HepG2 (cell line): ENCODE data around the gene ITIH1. TPM values are rescaled to one million over a fixed set of nuclear protein-coding genes. Genes with fewer than 3 reads are reported as not detected.
A peak's percentile ranks its signal among the peaks of the same experiment; 100 is the strongest.

Experiments used
- ATF5 ChIP-seq: sonication (generic); formaldehyde crosslinking; IDR thresholded peaks from 2 replicates; pipeline ENCODE4 v1.4.0; 2020; ENCODE audit warnings: mild to moderate bottlenecking, low read depth, missing genetic modification reagents
- ATF7-NPFF ChIP-seq: sonication (generic); formaldehyde crosslinking; IDR thresholded peaks from 2 replicates; pipeline ENCODE4 v1.8.1; 2023; ENCODE audit warnings: mild to moderate bottlenecking, low read depth, missing genetic modification reagents, moderate library complexity
- BORCS8-MEF2B ChIP-seq: sonication (generic); formaldehyde crosslinking; IDR thresholded peaks from 2 replicates; pipeline ENCODE4 v1.8.0; 2022; ENCODE audit warnings: mild to moderate bottlenecking, missing genetic modification reagents
- ESRRA ChIP-seq: sonication (generic); formaldehyde crosslinking; IDR thresholded peaks from 2 replicates; pipeline ENCODE4 v1.5.1; 2020; ENCODE audit warnings: mild to moderate bottlenecking, low read depth, missing genetic modification reagents
- EZH2 ChIP-seq: conservative IDR thresholded peaks from 2 replicates; pipeline ENCODE4 v1.6.1; 2012; ENCODE audit warnings: mild to moderate bottlenecking, low read depth, low read length, moderate library complexity
- JUNB ChIP-seq: sonication (generic); formaldehyde crosslinking; IDR thresholded peaks from 2 replicates; pipeline ENCODE4 v1.8.0; 2022; ENCODE audit warnings: missing genetic modification reagents, mild to moderate bottlenecking, borderline replicate concordance
- KLF16 ChIP-seq, 2 experiments: sonication (generic) in 1 of 2; formaldehyde crosslinking in 1 of 2; IDR thresholded peaks; 2 replicates each; pipeline versions ENCODE4 v1.6.1 to v1.8.0; 2016 to 2023; ENCODE audit warnings: missing genetic modification reagents in 2 of 2, missing compliant biosample characterization in 1 of 2
- LCORL ChIP-seq, 2 experiments: fragments of 450-650 bp in 1 of 2; sonication (generic) in 1 of 2; formaldehyde crosslinking in 1 of 2; IDR thresholded peaks; 2 replicates each; pipeline versions ENCODE4 v1.5.0 to v1.6.1; 2017 to 2020; ENCODE audit warnings: antibody characterized with exemption in 1 of 2, missing genetic modification reagents in 1 of 2
- MEF2D ChIP-seq: sonication (generic); formaldehyde crosslinking; IDR thresholded peaks from 2 replicates; pipeline ENCODE4 v1.5.1; 2020; ENCODE audit warnings: mild to moderate bottlenecking, missing genetic modification reagents
- MYNN ChIP-seq: sonication (generic); formaldehyde crosslinking; IDR thresholded peaks from 2 replicates; pipeline ENCODE4 v1.4.0; 2020; ENCODE audit warnings: mild to moderate bottlenecking, low read depth, missing genetic modification reagents
- NFKB2 ChIP-seq: sonication (generic); formaldehyde crosslinking; IDR thresholded peaks from 2 replicates; pipeline ENCODE4 v1.4.0; 2020; ENCODE audit warnings: missing genetic modification reagents, borderline replicate concordance
- RFX1 ChIP-seq: fragments of 450-650 bp; IDR thresholded peaks from 2 replicates; pipeline ENCODE4 v1.6.1; 2017
- RORA ChIP-seq: sonication (generic); formaldehyde crosslinking; IDR thresholded peaks from 2 replicates; pipeline ENCODE4 v1.5.0; 2020; ENCODE audit warnings: mild to moderate bottlenecking, missing genetic modification reagents, moderate library complexity
- SAFB2 ChIP-seq: sonication (generic); formaldehyde crosslinking; IDR thresholded peaks from 2 replicates; pipeline ENCODE4 v1.5.1; 2020; ENCODE audit warnings: missing genetic modification reagents, low read depth, mild to moderate bottlenecking, borderline replicate concordance
- SALL1 ChIP-seq: sonication (generic); formaldehyde crosslinking; IDR thresholded peaks from 2 replicates; pipeline ENCODE4 v1.8.0; 2022; ENCODE audit warnings: mild to moderate bottlenecking, missing genetic modification reagents
- TBL1XR1 ChIP-seq: fragments of 150-350 bp; IDR thresholded peaks from 2 replicates; pipeline ENCODE4 v1.6.1; 2014; ENCODE audit warnings: borderline replicate concordance, low read length; ENCODE audit not compliant: partially characterized antibody
- ZFP91 ChIP-seq: sonication (generic); formaldehyde crosslinking; IDR thresholded peaks from 2 replicates; pipeline ENCODE4 v1.9.0; 2022; ENCODE audit warnings: missing genetic modification reagents, mild to moderate bottlenecking, borderline replicate concordance
- ZNF383 ChIP-seq: sonication (generic); formaldehyde crosslinking; IDR thresholded peaks from 2 replicates; pipeline ENCODE4 v1.4.0; 2020; ENCODE audit warnings: missing genetic modification reagents, mild to moderate bottlenecking, borderline replicate concordance
- ZNF451 ChIP-seq: sonication (generic); formaldehyde crosslinking; IDR thresholded peaks from 2 replicates; pipeline ENCODE4 v1.5.0; 2020; ENCODE audit warnings: mild to moderate bottlenecking, missing genetic modification reagents
- ZNF597 ChIP-seq: sonication (generic); formaldehyde crosslinking; IDR thresholded peaks from 2 replicates; pipeline ENCODE4 v1.5.0; 2020; ENCODE audit warnings: missing genetic modification reagents
- ZNF616 ChIP-seq: sonication (generic); formaldehyde crosslinking; IDR thresholded peaks from 2 replicates; pipeline ENCODE4 v1.5.0; 2020; ENCODE audit warnings: low read depth, mild to moderate bottlenecking, missing genetic modification reagents
- ZNF710 ChIP-seq: sonication (generic); formaldehyde crosslinking; IDR thresholded peaks from 2 replicates; pipeline ENCODE4 v1.5.0; 2020; ENCODE audit warnings: mild to moderate bottlenecking, missing genetic modification reagents, borderline replicate concordance
- ZNF747 ChIP-seq: sonication (generic); formaldehyde crosslinking; IDR thresholded peaks from 2 replicates; pipeline ENCODE4 v1.8.1; 2023; ENCODE audit warnings: missing genetic modification reagents, mild to moderate bottlenecking, borderline replicate concordance
- polyA plus RNA-seq, 8 experiments: library from polyadenylated mRNA; depleted of rRNA in 3 of 8; stranded (reverse) in 7 of 8; unstranded in 1 of 8; fragments of >200 nt; fragmentation: Illumina TruSeq in 4 of 8; extraction: Trizol in 4 of 8; gene quantifications; 2 replicates each; pipeline versions ENCODE4 v1.2.1 to v1.2.3, GENCODE V29; 2011 to 2016; ENCODE audit warnings: low read depth in 4 of 8, missing spikeins in 1 of 8, mixed read lengths in 1 of 8; ENCODE audit not compliant: insufficient read depth in 1 of 8
- total RNA-seq, 5 experiments: library from RNA; depleted of rRNA; stranded (reverse); fragments of >200 nt; fragmentation: Illumina TruSeq; extraction: Trizol; gene quantifications; 2 replicates each; pipeline ENCODE4 v1.2.3, GENCODE V29; 2016; ENCODE audit warnings: low read depth in 1 of 5

Gene ITIH1
- total and polyA plus RNA-seq, 2 of the 13 experiments (the other 11 are each of a cell fraction or from before 2014, with no cell fraction given): 12.3 to 19.6 TPM

GRCh38 chr3:52795298-52795900 is 18.0 kb downstream of the ITIH1 start (continued):
- TF ChIP-seq ZFP91 (CRISPR knock-in tag) (no peak; the same call in 1 of the 2 replicates), RORA (CRISPR knock-in tag) (peak; percentile 100), MYNN (no peak), SALL1 (CRISPR knock-in tag) (peak; percentile 81), BORCS8-MEF2B (CRISPR knock-in tag) (no peak; the same call in 1 of the 2 replicates), KLF16 (CRISPR knock-in tag; IDR thresholded peaks at IDR 0.05) (peak in 1 of 2 experiments; percentile 81; a peak in 2 of 4 replicates), ZNF747 (0 out of 2 replicates have a peak, but pooled peaks have one; percentile 35), ZNF383 (CRISPR knock-in tag) (no peak), RFX1 (no peak), ESRRA (CRISPR knock-in tag) (0 out of 2 replicates have a peak, but pooled peaks have one; percentile 33), ATF7-NPFF (0 out of 2 replicates have a peak, but pooled peaks have one; percentile 50), MEF2D (peak; percentile 58; the same call in 1 of the 2 replicates), JUNB (CRISPR knock-in tag) (no peak), LCORL (IDR thresholded peaks at IDR 0.05) (no peak), LCORL (CRISPR knock-in tag; IDR thresholded peaks at IDR 0.05) (peak; percentile 72), ZNF451 (CRISPR knock-in tag) (no peak), ZNF616 (no peak), ZNF597 (CRISPR knock-in tag) (no peak), SAFB2 (CRISPR knock-in tag) (no peak), EZH2 (no peak), ATF5 (no peak), TBL1XR1 (peak; percentile 92), ZNF710 (CRISPR knock-in tag) (peak; percentile 71; the same call in 1 of the 2 replicates), NFKB2 (no peak)
